Measurements from ENCODE around the gene CARF. TPM values are rescaled to one million over a fixed set of nuclear protein-coding genes. Genes with fewer than 3 reads are reported as not detected.

Gene CARF
- total and polyA plus RNA-seq, 2 of the 13 experiments (the other 11 are each of a cell fraction or from before 2014, with no cell fraction given): 3.0 to 5.4 TPM

DNA sequence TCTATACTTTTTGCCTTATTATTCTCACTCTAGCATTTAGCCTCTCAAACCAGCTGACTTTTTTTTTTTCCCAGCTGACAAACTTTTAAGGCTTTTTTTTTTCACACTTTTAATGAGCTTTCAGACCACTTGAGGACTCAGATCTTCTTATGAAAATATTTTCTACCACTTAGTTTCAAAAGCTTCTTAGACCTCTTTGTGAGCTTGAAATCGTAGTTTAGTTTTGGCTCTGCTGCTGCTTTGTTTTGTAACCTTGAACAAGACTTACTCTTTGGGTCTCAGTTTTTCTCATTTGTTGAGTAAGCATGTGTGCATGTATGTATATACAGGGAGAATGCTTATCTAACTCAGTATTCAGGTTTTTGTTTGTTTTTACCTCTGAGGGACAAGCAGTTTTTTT is 106.1 kb downstream of the CARF start (continued):
- TF ChIP-seq, protein P1, sequence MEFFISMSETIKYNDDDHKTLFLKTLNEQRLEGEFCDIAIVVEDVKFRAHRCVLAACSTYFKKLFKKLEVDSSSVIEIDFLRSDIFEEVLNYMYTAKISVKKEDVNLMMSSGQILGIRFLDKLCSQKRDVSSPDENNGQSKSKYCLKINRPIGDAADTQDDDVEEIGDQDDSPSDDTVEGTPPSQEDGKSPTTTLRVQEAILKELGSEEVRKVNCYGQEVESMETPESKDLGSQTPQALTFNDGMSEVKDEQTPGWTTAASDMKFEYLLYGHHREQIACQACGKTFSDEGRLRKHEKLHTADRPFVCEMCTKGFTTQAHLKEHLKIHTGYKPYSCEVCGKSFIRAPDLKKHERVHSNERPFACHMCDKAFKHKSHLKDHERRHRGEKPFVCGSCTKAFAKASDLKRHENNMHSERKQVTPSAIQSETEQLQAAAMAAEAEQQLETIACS (CRISPR knock-in tag; IDR thresholded peaks at IDR 0.05): no peak
- TF ChIP-seq BATF2 (CRISPR knock-in tag; IDR thresholded peaks at IDR 0.05) (no peak), GATAD2A (CRISPR knock-in tag; IDR thresholded peaks at IDR 0.05) (peak; percentile 64), PRPF4 (IDR thresholded peaks at IDR 0.05; ENCODE audit: low read depth, low read length, poor library complexity, severe bottlenecking) (no peak), MAFK (conservative IDR thresholded peaks at IDR 0.05 in 1 of 2, IDR thresholded peaks at IDR 0.05 in 1 of 2; ENCODE audit: low read length in 2 of 2) (peak; percentile 25 to 31; a peak in 2 of 4 replicates), ZNF331 (CRISPR knock-in tag; IDR thresholded peaks at IDR 0.05) (no peak), ARID5B (CRISPR knock-in tag; IDR thresholded peaks at IDR 0.05) (peak; percentile 41; the same call in 1 of the 2 replicates), ZNF224 (CRISPR knock-in tag; IDR thresholded peaks at IDR 0.05) (no peak), HMG20A (CRISPR knock-in tag; IDR thresholded peaks at IDR 0.05; ENCODE audit: borderline replicate concordance) (no peak), ZFP62 (CRISPR knock-in tag; IDR thresholded peaks at IDR 0.05) (no peak), SP1 (IDR thresholded peaks at IDR 0.05) (no peak), SP1 (CRISPR knock-in tag; IDR thresholded peaks at IDR 0.05) (no peak), ZFP90 (CRISPR knock-in tag; IDR thresholded peaks at IDR 0.05; ENCODE audit: borderline replicate concordance) (no peak), CHCHD3 (CRISPR knock-in tag; IDR thresholded peaks at IDR 0.05) (no peak), ZBTB4 (CRISPR knock-in tag; IDR thresholded peaks at IDR 0.05; ENCODE audit: borderline replicate concordance) (no peak), RORA (CRISPR knock-in tag; IDR thresholded peaks at IDR 0.05) (no peak), FOXP1 (IDR thresholded peaks at IDR 0.05) (no peak), FOXP1 (CRISPR knock-in tag; IDR thresholded peaks at IDR 0.05) (peak; percentile 72), ARNT (IDR thresholded peaks at IDR 0.05) (no peak)
- TF ChIP-seq, protein P2, sequence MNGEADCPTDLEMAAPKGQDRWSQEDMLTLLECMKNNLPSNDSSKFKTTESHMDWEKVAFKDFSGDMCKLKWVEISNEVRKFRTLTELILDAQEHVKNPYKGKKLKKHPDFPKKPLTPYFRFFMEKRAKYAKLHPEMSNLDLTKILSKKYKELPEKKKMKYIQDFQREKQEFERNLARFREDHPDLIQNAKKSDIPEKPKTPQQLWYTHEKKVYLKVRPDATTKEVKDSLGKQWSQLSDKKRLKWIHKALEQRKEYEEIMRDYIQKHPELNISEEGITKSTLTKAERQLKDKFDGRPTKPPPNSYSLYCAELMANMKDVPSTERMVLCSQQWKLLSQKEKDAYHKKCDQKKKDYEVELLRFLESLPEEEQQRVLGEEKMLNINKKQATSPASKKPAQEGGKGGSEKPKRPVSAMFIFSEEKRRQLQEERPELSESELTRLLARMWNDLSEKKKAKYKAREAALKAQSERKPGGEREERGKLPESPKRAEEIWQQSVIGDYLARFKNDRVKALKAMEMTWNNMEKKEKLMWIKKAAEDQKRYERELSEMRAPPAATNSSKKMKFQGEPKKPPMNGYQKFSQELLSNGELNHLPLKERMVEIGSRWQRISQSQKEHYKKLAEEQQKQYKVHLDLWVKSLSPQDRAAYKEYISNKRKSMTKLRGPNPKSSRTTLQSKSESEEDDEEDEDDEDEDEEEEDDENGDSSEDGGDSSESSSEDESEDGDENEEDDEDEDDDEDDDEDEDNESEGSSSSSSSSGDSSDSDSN (CRISPR knock-in tag; IDR thresholded peaks at IDR 0.05): no peak

Measured in HepG2 (cell line).